ENCODE data around the gene CDIP1.

CDIP1 gene

GRCh38 chr16:4513881-4514280 lies 24.7 kb downstream of the CDIP1 start:
- DNase-seq = no peak

- DNase-seq = no peak
These were observed 25.3 kb downstream of the CDIP1 start for GRCh38 chr16:4513086-4513860.

GRCh38 chr16:4512473-4512872 lies 26.1 kb downstream of the CDIP1 start:
- no peak for DNase-seq

- DNase-seq = peak in 6 of 14 donors; percentile 16 to 46 (median 29)
These were observed 27.0 kb downstream of the CDIP1 start for GRCh38 chr16:4511441-4512082.

GRCh38 chr16:4510747-4511426 lies 27.7 kb downstream of the CDIP1 start:
- no peak for DNase-seq

GRCh38 chr16:4510131-4510530 lies 28.4 kb downstream of the CDIP1 start:
- DNase-seq = no peak

GRCh38 chr16:4509420-4509819 lies 29.2 kb downstream of the CDIP1 start:
- DNase-seq = no peak

- no peak for DNase-seq
These were observed 29.8 kb downstream of the CDIP1 start for GRCh38 chr16:4508806-4509205.

- no peak for DNase-seq
These were observed 30.8 kb downstream of the CDIP1 start for GRCh38 chr16:4507588-4508345.

GRCh38 chr16:4506450-4506849 lies 32.1 kb downstream of the CDIP1 start:
- peak in 11 of 14 donors; percentile 27 to 73 (median 52) for DNase-seq

- DNase-seq = no peak
These were observed 33.0 kb downstream of the CDIP1 start for GRCh38 chr16:4505356-4506147.

- no peak for DNase-seq
These were observed 37.5 kb downstream of the CDIP1 start for GRCh38 chr16:4501071-4501478.

- peak in 3 of 14 donors; percentile 27 to 69 (median 62) for DNase-seq
These were observed 38.3 kb downstream of the CDIP1 start for GRCh38 chr16:4500272-4500671.

GRCh38 chr16:4499196-4499555 lies 39.4 kb downstream of the CDIP1 start:
- DNase-seq = no peak

GRCh38 chr16:4498546-4499195 lies 39.9 kb downstream of the CDIP1 start:
- DNase-seq = no peak

GRCh38 chr16:4496305-4496704 lies 42.3 kb downstream of the CDIP1 start:
- DNase-seq = no peak

- DNase-seq = no peak
These were observed 42.8 kb downstream of the CDIP1 start for GRCh38 chr16:4495766-4496165.

GRCh38 chr16:4494746-4495490 lies 43.7 kb downstream of the CDIP1 start:
- DNase-seq = no peak

GRCh38 chr16:4491898-4492297 lies 46.7 kb downstream of the CDIP1 start:
- no peak for DNase-seq

GRCh38 chr16:4489030-4489429 lies 49.5 kb downstream of the CDIP1 start:
- DNase-seq = no peak

GRCh38 chr16:4488499-4488967 lies 50.0 kb downstream of the CDIP1 start:
- DNase-seq = no peak

All from C1 segment of cervical spinal cord (tissue), 14 donors.